ENCODE measurements around the gene FAM187B.

- no peak for TF ChIP-seq POLR2AphosphoS5 (IDR thresholded peaks at IDR 0.05; ENCODE audit: low read depth, low read length)
- TF ChIP-seq FOXP2 (optimal IDR thresholded peaks at IDR 0.05; ENCODE audit: borderline replicate concordance, extremely low read depth, extremely low read length, insufficient read depth), result no peak
- no peak for TF ChIP-seq REST (IDR thresholded peaks at IDR 0.05; ENCODE audit: insufficient read depth in 1 of 2, low read depth in 2 of 2, low read length in 2 of 2)
- no peak for TF ChIP-seq TAF1 (IDR thresholded peaks at IDR 0.05; ENCODE audit: borderline replicate concordance, insufficient read depth, low read length)
- no peak for TF ChIP-seq SIN3A (IDR thresholded peaks at IDR 0.05; ENCODE audit: borderline replicate concordance, insufficient read depth, low read length)
Measured at GRCh38 chr19:35195830-35196229, 32.7 kb downstream of the FAM187B start.
